ENCODE measurements around the gene FAM117A.

Gene FAM117A

GRCh38 chr17:49707246-49707607 is 56.7 kb downstream of the FAM117A start:
- peak; percentile 23 for DNase-seq

DNA sequence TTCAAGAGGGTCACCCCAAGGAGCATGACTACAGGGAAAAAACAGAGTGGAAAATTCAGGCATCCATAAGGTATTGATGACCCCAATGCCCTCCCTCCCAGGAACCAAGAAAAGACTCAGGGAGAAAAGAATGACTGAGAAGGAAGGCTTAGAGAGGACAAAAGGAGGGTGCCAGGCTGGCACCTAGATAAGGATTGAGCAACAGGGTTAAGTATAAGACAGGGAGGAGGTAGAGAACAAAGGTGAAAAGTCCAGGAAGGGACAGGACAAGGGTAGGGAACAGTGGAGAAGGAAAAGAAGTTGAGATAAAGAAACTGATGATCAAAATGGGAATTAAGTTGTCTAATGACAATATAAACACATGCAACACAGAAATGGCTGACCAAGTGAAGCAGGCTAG is 58.7 kb downstream of the FAM117A start:
- no peak for DNase-seq

GRCh38 chr17:49703557-49704277 is 60.2 kb downstream of the FAM117A start:
- DNase-seq = peak; percentile 45

GRCh38 chr17:49700960-49701359 is 63.0 kb downstream of the FAM117A start:
- no peak for DNase-seq

DNA sequence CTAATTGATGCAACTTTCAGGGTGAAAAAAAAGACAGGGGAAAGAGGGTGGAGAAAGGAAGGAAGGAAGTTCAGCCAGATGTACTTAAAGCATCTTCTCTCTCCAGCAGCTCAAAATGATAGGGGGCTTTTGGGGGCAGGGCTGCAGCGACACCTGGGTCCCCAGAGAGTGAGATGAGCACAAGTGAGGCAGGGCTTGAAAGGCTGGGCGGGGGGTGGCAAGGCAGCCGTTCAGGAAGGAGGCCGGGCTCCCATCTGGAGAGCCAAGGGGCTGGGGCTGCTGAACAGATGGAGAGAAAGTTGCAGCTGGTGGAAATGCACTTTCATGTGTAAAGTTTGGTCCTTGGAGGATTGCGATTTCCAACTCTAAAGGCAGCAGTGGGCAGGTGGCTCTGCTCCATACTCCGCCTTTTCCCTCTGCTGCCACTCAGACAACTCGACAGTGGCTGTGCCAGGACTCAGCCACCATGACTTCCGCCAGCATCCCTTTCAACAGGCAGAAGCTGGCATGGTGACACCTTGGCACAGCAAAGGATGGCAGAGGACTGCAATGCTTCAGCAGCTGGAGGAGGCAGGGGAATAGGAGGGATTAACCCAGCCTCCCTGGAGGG is 63.9 kb downstream of the FAM117A start:
- DNase-seq = no peak

DNA sequence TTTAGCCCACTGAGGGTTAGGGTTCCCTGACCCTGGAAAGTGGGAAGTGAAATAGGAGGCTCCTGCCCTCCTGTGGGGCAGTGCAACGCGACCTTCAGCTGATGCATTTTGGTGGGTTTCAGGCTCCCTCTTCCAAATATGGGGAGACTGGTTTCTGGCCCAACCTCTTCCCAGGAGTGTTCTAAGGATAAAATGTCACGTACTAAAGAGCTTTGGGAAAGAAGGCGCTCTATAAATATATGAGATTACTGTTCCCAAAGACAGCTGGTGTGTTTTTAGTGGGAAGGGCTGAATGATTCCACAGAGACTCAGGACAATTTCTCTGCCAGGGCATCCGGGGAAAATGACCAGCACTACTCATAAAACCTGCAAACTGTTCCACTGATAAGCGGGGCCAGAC is 65.9 kb downstream of the FAM117A start:
- DNase-seq = no peak

- DNase-seq = peak; percentile 84
Measured at GRCh38 chr17:49696233-49696761, 67.6 kb downstream of the FAM117A start.

DNA sequence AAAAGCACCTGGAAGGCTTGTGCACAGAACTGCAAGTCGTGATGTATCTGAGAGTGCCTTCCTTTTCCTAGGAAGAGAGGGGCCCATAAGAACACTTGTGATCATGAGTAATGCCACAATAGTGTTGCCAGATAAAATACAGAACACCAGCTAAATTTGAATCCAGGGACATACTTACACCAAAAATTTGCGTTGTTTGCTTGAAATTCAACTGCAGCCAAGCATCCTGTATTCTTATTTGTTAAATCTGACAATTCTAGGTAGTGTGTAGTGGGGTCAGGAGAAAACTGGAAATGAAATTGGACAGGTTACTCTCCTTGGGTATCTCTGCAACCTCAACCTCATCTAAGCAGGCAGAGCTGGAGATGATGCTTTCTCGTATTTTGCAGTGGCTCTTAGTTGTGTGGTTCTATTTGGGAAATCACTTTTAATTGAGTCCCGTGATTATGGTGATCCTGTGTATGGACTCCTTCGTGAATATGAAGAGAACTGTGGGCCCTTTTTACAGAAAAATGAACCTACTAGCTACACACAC is 68.2 kb downstream of the FAM117A start:
- no peak for DNase-seq

DNA sequence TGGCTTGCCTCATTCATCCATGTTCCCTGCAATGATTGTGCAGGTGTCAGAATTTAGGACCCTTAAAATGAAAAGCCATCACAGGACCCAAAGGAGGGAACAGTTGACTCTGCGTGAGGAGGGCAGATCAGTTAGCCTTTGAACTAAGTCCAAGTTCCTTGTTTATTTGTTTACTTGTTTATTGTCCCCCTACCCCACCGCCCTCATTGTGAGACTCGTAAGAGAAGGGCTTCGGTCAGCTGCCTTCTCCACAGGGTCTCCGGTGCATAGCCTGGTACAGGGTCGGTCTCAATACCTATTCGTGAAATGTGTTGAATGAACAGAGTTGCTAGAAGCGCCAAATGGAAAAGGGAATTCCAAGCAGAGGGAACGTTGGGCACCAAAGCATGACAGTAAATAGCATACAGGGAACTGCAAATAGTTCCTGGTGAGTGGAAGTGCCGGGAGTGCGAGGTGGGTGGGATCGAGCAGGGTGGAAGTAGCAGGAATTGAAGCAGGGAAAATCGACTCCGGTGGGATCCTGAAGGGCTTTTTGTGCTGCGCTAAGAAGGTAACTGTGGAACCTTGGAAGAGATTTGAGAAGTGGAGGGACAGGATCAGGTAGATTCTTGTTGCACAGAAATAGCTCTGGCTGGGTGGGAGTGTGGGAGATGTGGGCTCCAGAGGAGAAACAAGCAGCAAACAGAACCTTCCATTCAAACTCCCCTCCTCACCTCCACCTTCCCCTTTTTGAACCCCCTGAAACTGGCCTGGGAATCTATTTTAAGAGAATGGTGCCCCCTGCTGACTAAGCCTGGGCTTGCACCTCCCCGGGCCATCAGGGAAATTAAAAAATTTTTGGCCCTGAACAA is 68.9 kb downstream of the FAM117A start:
- peak; percentile 71 for DNase-seq

DNA sequence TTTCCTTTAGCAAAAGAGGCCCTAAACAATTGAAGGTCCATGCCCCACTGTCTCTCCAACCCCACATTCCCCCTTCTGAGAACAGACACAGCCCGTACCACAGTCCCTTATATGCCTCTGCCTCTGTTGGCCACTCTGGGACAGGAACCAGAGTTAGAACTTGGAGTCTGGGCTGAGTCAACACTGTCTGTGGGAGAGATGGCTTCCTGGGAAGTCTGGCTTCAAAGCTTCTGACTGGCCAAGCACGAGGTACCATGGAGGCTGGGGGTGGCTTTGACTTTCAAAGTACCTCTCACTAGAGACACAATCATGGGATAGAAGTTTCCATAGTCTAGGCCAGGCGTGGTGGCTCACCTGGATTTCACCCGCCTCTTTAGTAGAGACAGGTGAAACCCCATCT is 71.2 kb downstream of the FAM117A start:
- no peak for DNase-seq

DNA sequence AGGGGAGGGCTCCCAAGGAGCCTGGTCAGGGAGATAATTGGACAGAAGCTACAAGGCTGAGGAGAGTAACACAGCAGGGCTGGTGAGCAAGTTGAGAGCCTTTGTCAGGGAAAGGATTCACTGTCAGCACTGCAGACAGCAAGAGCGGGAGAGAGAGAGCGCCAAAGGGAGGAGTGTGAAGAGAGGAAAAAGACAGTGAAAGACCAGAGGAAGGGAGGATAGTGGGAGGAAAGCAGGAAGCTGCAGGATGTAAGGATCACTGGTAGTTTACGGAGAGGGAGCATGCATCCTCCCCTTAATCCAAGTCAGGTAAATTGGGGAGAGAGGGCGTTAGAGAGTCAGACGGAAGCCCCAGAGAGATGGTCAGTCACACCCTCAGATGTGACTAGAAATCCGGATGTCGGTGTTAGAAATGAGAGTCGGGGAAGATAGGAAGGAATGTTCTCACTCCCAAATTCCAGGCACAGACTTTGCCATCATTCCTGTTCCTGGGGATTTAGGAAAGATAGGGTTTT is 72.2 kb downstream of the FAM117A start:
- DNase-seq = no peak

- no peak for DNase-seq
Measured at GRCh38 chr17:49691086-49691676, 72.8 kb downstream of the FAM117A start.

DNA sequence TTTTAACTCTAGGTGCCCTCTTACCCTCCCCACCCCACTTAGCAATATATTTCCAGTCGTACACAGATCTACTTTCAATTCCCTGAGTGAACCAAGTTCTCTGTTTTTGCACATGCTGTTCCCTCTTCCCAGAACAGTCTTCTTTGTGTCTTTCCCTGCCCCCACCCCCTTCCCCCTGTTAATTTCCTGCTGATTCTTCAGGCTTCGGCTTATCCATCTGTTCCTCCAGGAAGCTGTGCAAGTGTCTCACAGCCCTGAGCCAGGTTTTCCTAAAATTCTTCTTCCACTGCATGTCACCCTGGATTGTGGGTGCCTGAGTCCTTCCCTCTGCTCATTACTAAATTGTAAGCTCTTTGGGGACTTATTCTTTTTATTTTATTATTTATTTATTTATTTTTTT is 73.7 kb downstream of the FAM117A start:
- DNase-seq = no peak

- no peak for DNase-seq
Measured at GRCh38 chr17:49688848-49689247, 75.1 kb downstream of the FAM117A start.

GRCh38 chr17:49687878-49688491 is 75.9 kb downstream of the FAM117A start:
- DNase-seq = peak; percentile 41

DNA sequence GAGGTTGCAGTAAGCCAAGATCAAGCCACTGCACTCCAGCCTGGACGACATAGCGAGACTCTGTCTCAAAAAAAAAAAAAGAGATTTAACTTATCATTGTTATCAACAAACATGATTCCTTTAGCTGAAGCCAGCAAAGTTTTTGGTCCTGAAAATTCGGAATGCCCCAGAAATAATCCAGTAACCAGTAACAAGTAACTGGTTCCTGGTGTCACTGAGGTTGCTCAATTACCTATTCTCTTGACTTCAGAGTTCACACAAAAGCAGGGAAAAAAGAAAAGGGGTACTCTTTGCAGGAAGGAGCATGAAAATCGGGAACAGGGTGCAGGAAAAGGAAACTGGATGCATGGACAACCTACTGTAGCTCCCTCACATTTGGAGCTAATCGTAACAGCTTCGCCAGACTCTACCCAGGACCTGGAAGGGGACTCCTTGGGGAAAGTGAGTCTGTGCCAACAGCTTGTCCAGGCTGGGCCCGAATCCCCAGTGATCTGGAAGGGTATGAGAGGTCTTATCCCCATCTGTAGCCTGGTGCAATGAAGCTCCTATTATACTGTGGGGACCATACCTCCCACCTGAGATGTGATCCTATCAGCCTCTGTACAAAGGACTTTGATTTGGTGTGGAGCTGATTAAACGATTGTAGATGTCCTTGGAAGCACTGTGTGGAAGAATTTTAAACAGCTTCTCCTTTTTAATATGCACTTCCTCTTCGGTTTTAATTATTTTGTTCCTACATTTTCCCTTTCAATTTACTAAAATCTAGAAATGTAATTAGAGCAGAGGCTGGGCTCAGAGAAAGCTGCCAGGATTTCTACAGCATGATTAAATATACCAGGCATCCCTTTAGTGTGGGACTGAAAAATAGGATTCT is 82.6 kb downstream of the FAM117A start:
- no peak for DNase-seq

DNA sequence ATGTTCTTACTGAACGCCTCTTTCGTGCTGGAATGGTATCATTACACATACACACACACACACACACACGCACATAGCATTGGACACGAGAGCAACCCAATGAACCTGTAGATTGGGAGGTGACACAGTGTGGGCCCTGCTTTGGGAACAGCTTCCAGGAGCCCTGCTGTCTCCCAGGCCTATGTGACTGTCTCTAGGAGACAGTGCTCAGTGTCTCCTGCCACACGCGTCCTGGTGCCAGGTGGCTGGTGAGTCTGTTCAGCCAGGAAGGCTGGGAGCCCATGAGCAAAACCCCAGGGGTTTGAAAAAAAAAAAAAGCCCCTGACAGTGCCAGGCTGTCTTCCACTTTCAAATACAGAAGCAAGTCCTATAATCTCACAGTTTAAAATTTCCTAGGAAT is 83.6 kb downstream of the FAM117A start:
- DNase-seq = no peak

DNA sequence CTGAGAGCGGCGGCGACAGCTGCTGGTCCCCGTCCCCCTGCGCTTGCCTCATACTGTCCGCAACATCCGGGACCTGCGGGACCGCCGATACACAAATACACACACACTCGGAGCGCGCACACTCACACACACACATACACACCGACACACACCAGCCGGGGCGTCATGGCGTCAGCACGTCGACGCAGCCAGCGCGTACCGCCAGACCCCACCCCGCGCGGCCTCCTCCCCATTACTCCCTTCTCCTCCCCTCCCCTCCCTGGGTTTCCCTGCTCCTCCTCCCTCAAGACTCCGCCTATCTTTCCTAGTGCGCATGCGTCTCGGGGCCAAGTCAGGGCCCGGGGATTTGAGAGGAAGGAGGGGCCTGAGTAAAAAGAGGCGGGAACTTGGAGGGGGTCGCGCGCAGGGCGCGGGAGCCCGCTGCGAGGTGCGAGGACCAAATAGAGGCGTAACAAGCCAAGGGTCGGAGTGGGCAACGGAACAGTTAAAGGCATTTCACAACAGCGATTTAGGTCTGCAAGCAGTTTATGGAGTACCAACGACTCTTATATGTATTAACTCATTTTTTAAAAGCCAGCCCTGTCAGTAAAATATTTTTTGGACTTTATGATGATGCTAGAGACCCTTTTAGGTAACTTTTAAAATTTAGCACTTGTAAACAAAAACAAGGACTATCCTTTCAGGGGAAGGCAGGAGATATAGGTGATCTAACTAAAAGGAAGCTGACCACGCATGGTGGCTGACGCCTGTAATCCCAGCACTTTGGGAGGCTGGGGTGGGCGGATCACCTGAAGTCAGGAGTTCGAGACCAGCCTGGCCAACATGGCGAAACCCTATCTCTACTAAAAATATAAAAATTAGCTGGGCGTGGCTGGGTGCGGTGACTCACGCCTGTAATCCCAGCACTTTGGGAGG is 85.7 kb downstream of the FAM117A start, which contains the start of gene SPOP:
Gene SPOP, minus strand, starts transcription at position 165 of the 915 bp plus-strand sequence. CDS start 55,287 bp downstream, outside the sequence.
- DNase-seq = peak; percentile 99

DNA sequence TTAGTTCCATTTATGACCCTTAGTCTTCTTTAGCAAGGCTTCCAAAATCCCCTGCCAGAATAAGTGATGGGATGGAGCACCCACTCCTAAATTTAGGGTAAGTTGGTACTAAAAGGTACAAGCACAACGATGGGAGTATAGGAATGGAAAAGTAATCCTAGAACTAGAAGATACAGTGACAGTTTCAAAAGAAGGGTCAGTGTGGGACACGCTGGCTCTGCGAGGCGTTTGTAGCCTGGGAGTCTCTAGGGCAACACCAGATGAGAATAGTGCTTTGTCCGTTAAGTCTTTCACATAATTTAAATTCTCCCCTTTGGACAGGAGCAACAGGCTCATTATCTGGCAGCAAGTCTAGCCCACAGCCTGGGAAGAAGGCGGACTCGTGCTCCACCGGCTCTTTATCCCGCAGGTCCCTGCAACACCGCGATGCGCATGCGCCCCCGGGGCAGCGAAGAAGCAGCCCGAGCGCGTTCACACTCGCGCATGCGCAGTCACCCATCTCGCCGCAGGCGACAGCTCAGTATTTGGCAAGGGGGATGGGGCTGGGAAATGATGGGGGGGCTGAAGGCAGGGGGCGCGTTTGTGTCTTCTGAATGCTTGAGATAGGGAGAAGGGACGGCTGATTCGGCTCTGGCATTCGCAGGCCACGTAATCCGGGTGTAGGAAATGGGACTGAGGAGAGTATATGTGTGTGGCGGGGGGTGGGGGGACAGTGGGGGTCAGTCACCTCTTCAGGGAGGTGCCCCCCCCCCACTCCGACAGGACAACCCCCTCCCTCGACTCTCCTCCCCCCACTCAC is 86.6 kb downstream of the FAM117A start:
- peak; percentile 97 for DNase-seq
